Measurements from ENCODE around the gene SLC16A3. TPM values are rescaled to one million over a fixed set of nuclear protein-coding genes. Genes with fewer than 3 reads are reported as not detected.

SLC16A3 gene
- total and polyA plus RNA-seq, 2 of the 4 experiments (the other 2 are of a cell fraction), result 49.1 to 181 TPM

DNA sequence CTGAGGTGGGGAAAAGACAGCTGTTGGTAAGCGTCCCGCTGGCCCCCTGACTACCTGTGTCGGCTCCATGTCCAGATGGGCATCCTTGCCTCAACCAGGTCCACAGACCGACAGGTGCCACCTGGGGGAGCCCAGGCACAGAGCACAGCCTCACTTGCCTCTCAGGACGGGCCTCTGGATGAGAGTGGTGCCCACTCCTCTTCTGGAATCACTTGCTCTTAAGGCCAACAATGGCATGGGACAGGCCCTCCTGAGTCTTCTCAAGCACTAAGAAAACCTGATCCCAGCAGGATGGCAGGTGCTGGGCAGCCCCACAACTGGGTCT, 17.2 kb downstream of the SLC16A3 start:
- H3K4ac ChIP-seq (ENCODE audit: low read depth, low read length), result no peak overlapping the region
- peaks cover 100% of the 10 kb centered on the region for H4K20me1 ChIP-seq (ENCODE audit: insufficient read depth, low read length)
- no peak overlapping the region for H3K18ac ChIP-seq (ENCODE audit: low read depth, low read length)
- WGBS, 2 experiments (ENCODE audit: extremely low coverage in 2 of 2, insufficient read length in 1 of 2), result 90% methylated on average over 4 of the region's 5 CpGs; no CpG with 5 or more reads in 1 of the 2 experiments
- no peak overlapping the region for H3K27ac ChIP-seq (ENCODE audit: insufficient read depth, low read length)
- peaks cover 82% of the 10 kb centered on the region for H3K36me3 ChIP-seq (ENCODE audit: control insufficient read depth, insufficient read depth, low read length)
- peaks cover under 1 to 93% of the 10 kb centered on the region in 2 experiments; a peak in 3 of 4 replicates for H3K79me1 ChIP-seq (ENCODE audit: low read depth in 1 of 2, low read length in 2 of 2)
- no peak overlapping the region for H3K4me2 ChIP-seq (ENCODE audit: low read depth, low read length)
- H3K23ac ChIP-seq (ENCODE audit: low read depth, low read length), result no peak overlapping the region
- no peak overlapping the region for H2AFZ ChIP-seq (replicated peaks; ENCODE audit: low read length, poor library complexity)
- intact Hi-C loops (cut with micrococcal nuclease), result no loop called here
- H3K27me3 ChIP-seq (ENCODE audit: control insufficient read depth, insufficient read depth, low read length), result no peaks in the 10 kb centered on the region
- ATAC-seq (ENCODE audit: low read depth), result no peak
- no peak overlapping the region for H2BK15ac ChIP-seq (ENCODE audit: low read depth, low read length)
- H3K9me1 ChIP-seq (ENCODE audit: insufficient read depth, low read length), result peaks cover 5% of the 10 kb centered on the region; the same call in 1 of the 2 replicates
- in situ Hi-C loops (cut with MboI; ENCODE audit: low sequenced_read_pairs), result no loop called here
- no peak overlapping the region for H2BK5ac ChIP-seq (ENCODE audit: low read depth, low read length, poor library complexity, severe bottlenecking)
- no peak overlapping the region for H3K56ac ChIP-seq (ENCODE audit: extremely low read depth, insufficient read depth, low read length)
- H2BK20ac ChIP-seq (ENCODE audit: low read depth, low read length), result no peak overlapping the region
- no peak overlapping the region for H3K9ac ChIP-seq (ENCODE audit: low read depth, low read length)
- H4K91ac ChIP-seq (ENCODE audit: insufficient read depth, low read depth, low read length), result no peak overlapping the region
- peak overlapping the region; percentile 31 for H2AK9ac ChIP-seq (replicated peaks; ENCODE audit: low read depth, low read length, poor library complexity)
- H3K4me1 ChIP-seq (ENCODE audit: control insufficient read depth, insufficient read depth, low read length), result peaks cover 21% of the 10 kb centered on the region
- BruUV-seq (replicated peaks), result no TSS peak
- CTCF ChIA-PET, result no interaction called here
- no peak for DNase-seq
- H2BK120ac ChIP-seq (ENCODE audit: low read depth, low read length), result no peak overlapping the region
- no peak overlapping the region for H4K5ac ChIP-seq (ENCODE audit: low read depth, low read length)
- H4K8ac ChIP-seq (ENCODE audit: low read depth in 2 of 2, low read length in 2 of 2), result no peak overlapping the region
- no peak overlapping the region for H3K14ac ChIP-seq (replicated peaks; ENCODE audit: low read depth, low read length)
- POLR2A ChIA-PET (ENCODE audit: unreplicated experiment), result no interaction called here
- H2AK5ac ChIP-seq (ENCODE audit: low read depth, low read length), result no peak overlapping the region
- TF ChIP-seq RAD21 (IDR thresholded peaks at IDR 0.05; ENCODE audit: low read length) (no peak), RFX5 (IDR thresholded peaks at IDR 0.05; ENCODE audit: low read depth, low read length) (no peak), POLR2A (IDR thresholded peaks at IDR 0.05; ENCODE audit: low read depth, low read length) (no peak), MAZ (IDR thresholded peaks at IDR 0.05; ENCODE audit: borderline replicate concordance, low read depth, low read length) (no peak), SMC3 (IDR thresholded peaks at IDR 0.05; ENCODE audit: low read depth, low read length) (no peak), NFE2L2 (IDR thresholded peaks at IDR 0.05; ENCODE audit: low read depth, low read length) (no peak), MXI1 (IDR thresholded peaks at IDR 0.05; ENCODE audit: borderline replicate concordance, low read depth, low read length) (no peak), FOS (IDR thresholded peaks at IDR 0.05; ENCODE audit: low read depth, low read length) (no peak)
- H3K9me3 ChIP-seq (ENCODE audit: control insufficient read depth, insufficient read depth, low read length), result no peaks in the 10 kb centered on the region
- no peak overlapping the region for H3K4me3 ChIP-seq (ENCODE audit: insufficient read depth, low read depth, low read length)
- dilution Hi-C loops (cut with HindIII; ENCODE audit: low sequenced_read_pairs, unreplicated experiment), result no loop called here
